GM12801 (cell line): Measurements from ENCODE around the gene FAHD1.

ENCODE experiments used
- CTCF ChIP-seq: IDR thresholded peaks from one replicate; pipeline ENCODE4 v1.5.1; 2011; ENCODE audit warnings: control low read depth; ENCODE audit not compliant: insufficient read length; ENCODE audit errors: extremely low read depth

Gene FAHD1

GRCh38 chr16:1791943-1792812 lies 34.8 kb upstream of the FAHD1 start:
- no peak for TF ChIP-seq CTCF

GRCh38 chr16:1792836-1793577 lies 34.0 kb upstream of the FAHD1 start:
- TF ChIP-seq CTCF, result no peak

- no peak for TF ChIP-seq CTCF
Observed at GRCh38 chr16:1793578-1794220, 33.3 kb upstream of the FAHD1 start, which contains the start of gene IGFALS. Gene IGFALS, minus strand, starts transcription at chr16:1793705. Its CDS starts 53 bp downstream, at chr16:1793652.

- no peak for TF ChIP-seq CTCF
Observed at GRCh38 chr16:1794221-1794871, 32.7 kb upstream of the FAHD1 start.

GRCh38 chr16:1794908-1795666 lies 31.9 kb upstream of the FAHD1 start:
- TF ChIP-seq CTCF, result no peak

- no peak for TF ChIP-seq CTCF
Observed at GRCh38 chr16:1800701-1801100, 26.3 kb upstream of the FAHD1 start.
